Measurements from ENCODE around the gene SCAPER. TPM values are rescaled to one million over a fixed set of nuclear protein-coding genes. Genes with fewer than 3 reads are reported as not detected.

Gene SCAPER
- total and polyA plus RNA-seq, 2 of the 4 experiments (the other 2 are of a cell fraction): 2.9 to 9.7 TPM

GRCh38 chr15:76684002-76684401 is 221.1 kb downstream of the SCAPER start:
- H2BK20ac ChIP-seq (ENCODE audit: low read depth, low read length): no peak overlapping the region
- H3K9me3 ChIP-seq (ENCODE audit: control insufficient read depth, insufficient read depth, low read length): no peaks in the 10 kb centered on the region
- ATAC-seq (ENCODE audit: low read depth) (no peak), DNase-seq (no peak)
- no peak overlapping the region for H2AFZ ChIP-seq (replicated peaks; ENCODE audit: low read length, poor library complexity)
- no peak overlapping the region for H3K27ac ChIP-seq (ENCODE audit: insufficient read depth, low read length)
- H3K56ac ChIP-seq (ENCODE audit: extremely low read depth, insufficient read depth, low read length): no peak overlapping the region
- dilution Hi-C loops (cut with HindIII; ENCODE audit: low sequenced_read_pairs, unreplicated experiment): no loop called here
- H3K14ac ChIP-seq (replicated peaks; ENCODE audit: low read depth, low read length): no peak overlapping the region
- no CpG with 5 or more reads among the region's 2 CpGs for WGBS, 2 experiments (ENCODE audit: extremely low coverage in 2 of 2, insufficient read length in 1 of 2)
- H3K18ac ChIP-seq (ENCODE audit: low read depth, low read length): no peak overlapping the region
- H2BK120ac ChIP-seq (ENCODE audit: low read depth, low read length): no peak overlapping the region
- H4K91ac ChIP-seq (ENCODE audit: insufficient read depth, low read depth, low read length): no peak overlapping the region
- no peak overlapping the region for H3K23ac ChIP-seq (ENCODE audit: low read depth, low read length)
- H4K5ac ChIP-seq (ENCODE audit: low read depth, low read length): no peak overlapping the region
- intact Hi-C loops (cut with micrococcal nuclease): no loop called here
- no peaks in the 10 kb centered on the region for H3K9me1 ChIP-seq (ENCODE audit: insufficient read depth, low read length)
- H3K4ac ChIP-seq (ENCODE audit: low read depth, low read length): no peak overlapping the region
- H3K79me1 ChIP-seq (ENCODE audit: low read depth in 1 of 2, low read length in 2 of 2): no peaks in the 10 kb centered on the region
- no peak overlapping the region for H2AK9ac ChIP-seq (replicated peaks; ENCODE audit: low read depth, low read length, poor library complexity)
- H2BK15ac ChIP-seq (ENCODE audit: low read depth, low read length): no peak overlapping the region
- no peaks in the 10 kb centered on the region for H3K27me3 ChIP-seq (ENCODE audit: control insufficient read depth, insufficient read depth, low read length)
- BruUV-seq (replicated peaks): no TSS peak
- no peaks in the 10 kb centered on the region for H3K4me1 ChIP-seq (ENCODE audit: control insufficient read depth, insufficient read depth, low read length)
- ChIA-PET CTCF (interaction anchor here (0.6 kb wide), 1 partner anchor 112 kb away, joined by 3 read pairs; no protein-coding TSS in a partner anchor), POLR2A (ENCODE audit: unreplicated experiment) (no interaction called here)
- H4K20me1 ChIP-seq (ENCODE audit: insufficient read depth, low read length): no peaks in the 10 kb centered on the region; the same call in 1 of the 2 replicates
- no peak overlapping the region for H2BK5ac ChIP-seq (ENCODE audit: low read depth, low read length, poor library complexity, severe bottlenecking)
- in situ Hi-C loops (cut with MboI; ENCODE audit: low sequenced_read_pairs): no loop called here
- H3K36me3 ChIP-seq (ENCODE audit: control insufficient read depth, insufficient read depth, low read length): no peaks in the 10 kb centered on the region
- H3K4me2 ChIP-seq (ENCODE audit: low read depth, low read length): no peak overlapping the region
- H2AK5ac ChIP-seq (ENCODE audit: low read depth, low read length): no peak overlapping the region
- no peak overlapping the region for H4K8ac ChIP-seq (ENCODE audit: low read depth in 2 of 2, low read length in 2 of 2)
- TF ChIP-seq MXI1 (IDR thresholded peaks at IDR 0.05; ENCODE audit: borderline replicate concordance, low read depth, low read length): no peak
- no peak for TF ChIP-seq MAFK (IDR thresholded peaks at IDR 0.05; ENCODE audit: low read depth, low read length)
- no peak for TF ChIP-seq POLR2A (IDR thresholded peaks at IDR 0.05; ENCODE audit: low read depth, low read length)
- no peak for TF ChIP-seq RFX5 (IDR thresholded peaks at IDR 0.05; ENCODE audit: low read depth, low read length)
- TF ChIP-seq RAD21 (IDR thresholded peaks at IDR 0.05; ENCODE audit: low read length): no peak
- TF ChIP-seq, protein P1, sequence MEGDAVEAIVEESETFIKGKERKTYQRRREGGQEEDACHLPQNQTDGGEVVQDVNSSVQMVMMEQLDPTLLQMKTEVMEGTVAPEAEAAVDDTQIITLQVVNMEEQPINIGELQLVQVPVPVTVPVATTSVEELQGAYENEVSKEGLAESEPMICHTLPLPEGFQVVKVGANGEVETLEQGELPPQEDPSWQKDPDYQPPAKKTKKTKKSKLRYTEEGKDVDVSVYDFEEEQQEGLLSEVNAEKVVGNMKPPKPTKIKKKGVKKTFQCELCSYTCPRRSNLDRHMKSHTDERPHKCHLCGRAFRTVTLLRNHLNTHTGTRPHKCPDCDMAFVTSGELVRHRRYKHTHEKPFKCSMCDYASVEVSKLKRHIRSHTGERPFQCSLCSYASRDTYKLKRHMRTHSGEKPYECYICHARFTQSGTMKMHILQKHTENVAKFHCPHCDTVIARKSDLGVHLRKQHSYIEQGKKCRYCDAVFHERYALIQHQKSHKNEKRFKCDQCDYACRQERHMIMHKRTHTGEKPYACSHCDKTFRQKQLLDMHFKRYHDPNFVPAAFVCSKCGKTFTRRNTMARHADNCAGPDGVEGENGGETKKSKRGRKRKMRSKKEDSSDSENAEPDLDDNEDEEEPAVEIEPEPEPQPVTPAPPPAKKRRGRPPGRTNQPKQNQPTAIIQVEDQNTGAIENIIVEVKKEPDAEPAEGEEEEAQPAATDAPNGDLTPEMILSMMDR (conservative IDR thresholded peaks at IDR 0.05; ENCODE audit: low read depth, low read length): no peak
- no peak overlapping the region for H3K4me3 ChIP-seq (ENCODE audit: insufficient read depth, low read depth, low read length)
- H3K9ac ChIP-seq (ENCODE audit: low read depth, low read length): no peak overlapping the region
